ENCODE results near the gene SYNJ2.

- TF ChIP-seq CTCF (IDR thresholded peaks at IDR 0.05; ENCODE audit: low read length) (no peak), EZH2 (IDR thresholded peaks at IDR 0.05; ENCODE audit: borderline replicate concordance, low read length) (no peak)
These were observed 89.7 kb downstream of the SYNJ2 start for GRCh38 chr6:158071121-158072082.
